HepG2 (cell line): Measurements from ENCODE around the gene SKI. TPM values are rescaled to one million over a fixed set of nuclear protein-coding genes. Genes with fewer than 3 reads are reported as not detected.

Experiments
- ATAC-seq: fragments of 200-7000 bp; cut with Tn5 transposase; 3 replicates; pipeline ENCODE4 v1.9.1; 2020; ENCODE audit warnings: mild to moderate bottlenecking, moderate library complexity
- BruUV-seq: library from RNA; stranded (reverse); fragments of 400-500 nt; replicated peaks from 2 replicates; lab custom pipeline; 2021; lab: Mats Ljungman, UMichigan
- CTCF ChIA-PET: fragments of 300-600 bp; formaldehyde crosslinking; extraction: SDS; loops from one replicate; lab custom pipeline; 2021; ENCODE audit warnings: low total read pairs, inconsistent platforms, low intra/inter-chr PET ratio; lab: Yijun Ruan, JAX
- POLR2A ChIA-PET: fragments of 350-600 bp; sonication (Branson Sonifier 250); formaldehyde crosslinking; loops from one replicate; lab custom pipeline; 2020; ENCODE audit warnings: antibody characterized with exemption, inconsistent platforms; lab: Yijun Ruan, JAX
- DNase-seq: peaks from one replicate; pipeline ENCODE4 v3.0.0-alpha.2; 2015; ENCODE audit warnings: low spot score
- FAIRE-seq: peaks from 3 replicates; lab custom pipeline; 2011; peaks lifted over from hg19 to GRCh38; lab: Jason Lieb, UNC
- H2AFZ ChIP-seq: one replicate; pipeline ENCODE4 v1.6.1; 2011; ENCODE audit warnings: low read length, inconsistent platforms
- H3K27ac ChIP-seq: fragments of 300-600 bp; 3 replicates; pipeline ENCODE4 v1.8.0; 2011; ENCODE audit warnings: mixed run types, mild to moderate bottlenecking, mixed read lengths, low read length, inconsistent platforms; ENCODE audit not compliant: insufficient read depth; ENCODE audit errors: extremely low read length
- H3K27me3 ChIP-seq, 2 experiments: fragments of 200-600 bp in 1 of 2; 2 replicates in 1 of 2; 3 replicates in 1 of 2; pipeline versions ENCODE4 v1.6.0 to v1.8.0; 2011; ENCODE audit warnings: low read length in 2 of 2, mild to moderate bottlenecking in 2 of 2, moderate library complexity in 2 of 2, inconsistent platforms in 1 of 2; ENCODE audit not compliant: insufficient read depth in 2 of 2, control insufficient read depth in 1 of 2
- H3K36me3 ChIP-seq, 2 experiments: fragments of 200-600 bp in 1 of 2; replicated peaks in 1 of 2; 2 replicates in 1 of 2; 3 replicates in 1 of 2; pipeline versions ENCODE4 v1.5.1 to v1.8.0; 2011; ENCODE audit warnings: low read length in 2 of 2, inconsistent platforms in 1 of 2; ENCODE audit not compliant: insufficient read depth in 2 of 2, control insufficient read depth in 1 of 2
- H3K4me1 ChIP-seq: 2 replicates; pipeline ENCODE4 v1.5.1; 2012; ENCODE audit warnings: low read length, inconsistent platforms; ENCODE audit not compliant: insufficient read depth
- H3K4me2 ChIP-seq: 2 replicates; pipeline ENCODE4 v1.6.0; 2011; ENCODE audit warnings: low read depth, low read length, inconsistent platforms
- H3K4me3 ChIP-seq, 3 experiments: fragments of 200-600 bp in 1 of 3; sonication (generic), shearing (Covaris generic) in 1 of 3; replicated peaks in 1 of 3; 2 replicates each; pipeline ENCODE4 v1.5.1; 2011 to 2016; ENCODE audit warnings: low read length in 3 of 3, inconsistent platforms in 2 of 3, low read depth in 2 of 3, mild to moderate bottlenecking in 2 of 3, control low read depth in 1 of 3, mixed read lengths in 1 of 3; ENCODE audit not compliant: insufficient read depth in 1 of 3
- H3K79me2 ChIP-seq: one replicate; pipeline ENCODE4 v1.6.1; 2011; ENCODE audit warnings: low read length, inconsistent platforms; ENCODE audit not compliant: insufficient read depth
- H3K9ac ChIP-seq: 2 replicates; pipeline ENCODE4 v1.6.0; 2011; ENCODE audit warnings: mild to moderate bottlenecking, low read depth, low read length, inconsistent platforms; ENCODE audit not compliant: insufficient read depth
- H3K9me3 ChIP-seq: 2 replicates; pipeline ENCODE4 v1.5.1; 2012; ENCODE audit warnings: mild to moderate bottlenecking, low read length
- H4K20me1 ChIP-seq: 2 replicates; pipeline ENCODE4 v1.6.0; 2011; ENCODE audit warnings: inconsistent platforms, mild to moderate bottlenecking, low read length, moderate library complexity; ENCODE audit not compliant: insufficient read depth
- AGO2 ChIP-seq: fragments of 200-400 bp; formaldehyde crosslinking; optimal IDR thresholded peaks from 2 replicates; pipeline ENCODE3; 2017; ENCODE audit warnings: mild to moderate bottlenecking, low read depth, low read length, moderate library complexity
- ARNTL ChIP-seq: sonication (generic); formaldehyde crosslinking; IDR thresholded peaks from 2 replicates; pipeline ENCODE4 v1.4.0; 2020; ENCODE audit warnings: mild to moderate bottlenecking, missing genetic modification reagents
- ATF4 ChIP-seq, 2 experiments: fragments of 450-650 bp in 1 of 2; sonication (generic) in 1 of 2; formaldehyde crosslinking; IDR thresholded peaks; 2 replicates each; pipeline versions ENCODE4 v1.5.0 to v1.8.0; 2020 to 2022; ENCODE audit warnings: mild to moderate bottlenecking in 1 of 2, missing genetic modification reagents in 1 of 2
- CC2D1A ChIP-seq: sonication (generic); formaldehyde crosslinking; IDR thresholded peaks from 2 replicates; pipeline ENCODE4 v1.8.1; 2023; ENCODE audit warnings: mild to moderate bottlenecking, missing genetic modification reagents
- HMGA1 ChIP-seq: sonication (generic); formaldehyde crosslinking; conservative IDR thresholded peaks from 2 replicates; pipeline ENCODE4 v1.4.0; 2020; ENCODE audit warnings: missing genetic modification reagents
- HOXD1 ChIP-seq: sonication (generic); formaldehyde crosslinking; IDR thresholded peaks from 2 replicates; pipeline ENCODE4 v1.5.0; 2020; ENCODE audit warnings: missing genetic modification reagents
- IKZF1 ChIP-seq: fragments of 450-650 bp; IDR thresholded peaks from 2 replicates; pipeline ENCODE4 v1.7.1; 2016
- ONECUT2 ChIP-seq: sonication (generic); formaldehyde crosslinking; IDR thresholded peaks from 2 replicates; pipeline ENCODE4 v1.4.0; 2020; ENCODE audit warnings: missing genetic modification reagents
- RARG ChIP-seq: sonication (generic); formaldehyde crosslinking; IDR thresholded peaks from 2 replicates; pipeline ENCODE4 v1.4.0; 2020; ENCODE audit warnings: low read depth, mild to moderate bottlenecking, missing genetic modification reagents
- TBX2 ChIP-seq: sonication (generic); formaldehyde crosslinking; IDR thresholded peaks from 2 replicates; pipeline ENCODE4 v1.5.0; 2020; ENCODE audit warnings: missing genetic modification reagents, mild to moderate bottlenecking, borderline replicate concordance
- THYN1 ChIP-seq: sonication (generic); formaldehyde crosslinking; IDR thresholded peaks from 2 replicates; pipeline ENCODE4 v1.8.1; 2023; ENCODE audit warnings: low read depth, mild to moderate bottlenecking, moderate library complexity, missing genetic modification reagents, borderline replicate concordance
- ZFP36 ChIP-seq: fragments of 150-350 bp; IDR thresholded peaks from 2 replicates; pipeline ENCODE4 v1.6.1; 2018; ENCODE audit warnings: borderline replicate concordance, low read length, low read depth; ENCODE audit not compliant: partially characterized antibody
- ZNF205 ChIP-seq: IDR thresholded peaks from 2 replicates; pipeline ENCODE4 v1.6.1; 2018; ENCODE audit warnings: missing biosample characterization, missing genetic modification reagents
- ZNF263 ChIP-seq: sonication (generic); formaldehyde crosslinking; IDR thresholded peaks from 2 replicates; pipeline ENCODE4 v1.4.0; 2020; ENCODE audit warnings: missing genetic modification reagents
- ZNF280D ChIP-seq: sonication (generic); formaldehyde crosslinking; IDR thresholded peaks from 2 replicates; pipeline ENCODE4 v1.5.1; 2020; ENCODE audit warnings: mild to moderate bottlenecking, missing genetic modification reagents
- ZNF841 ChIP-seq: sonication (generic); formaldehyde crosslinking; IDR thresholded peaks from 2 replicates; pipeline ENCODE4 v1.8.1; 2023; ENCODE audit warnings: missing genetic modification reagents, borderline replicate concordance
- WGBS: methylation state at CpG from one replicate; pipeline ENCODE4 v1.1.6; 2017; ENCODE audit warnings: low lambda C conversion rate; 5-methylcytosine and 5-hydroxymethylcytosine counted together
- in situ Hi-C: cut with HindIII; loops from 2 replicates; pipeline ENCODE4 v1.10.0; 2017; ENCODE audit warnings: low pct_unique_long_range_greater_than_20kb; ENCODE audit not compliant: extremely low pct_ligation_motif_present
- intact Hi-C: fragments of 100-400 bp; cut with micrococcal nuclease; formaldehyde crosslinking; loops from one replicate; pipeline ENCODE4 v1.10.0; 2022; ENCODE audit not compliant: unreplicated experiment
- polyA plus RNA-seq, 8 experiments: library from polyadenylated mRNA; depleted of rRNA in 3 of 8; stranded (reverse) in 7 of 8; unstranded in 1 of 8; fragments of >200 nt; fragmentation: Illumina TruSeq in 4 of 8; extraction: Trizol in 4 of 8; gene quantifications; 2 replicates each; pipeline versions ENCODE4 v1.2.1 to v1.2.3, GENCODE V29; 2011 to 2016; ENCODE audit warnings: low read depth in 4 of 8, missing spikeins in 1 of 8, mixed read lengths in 1 of 8; ENCODE audit not compliant: insufficient read depth in 1 of 8
- total RNA-seq, 5 experiments: library from RNA; depleted of rRNA; stranded (reverse); fragments of >200 nt; fragmentation: Illumina TruSeq; extraction: Trizol; gene quantifications; 2 replicates each; pipeline ENCODE4 v1.2.3, GENCODE V29; 2016; ENCODE audit warnings: low read depth in 1 of 5
- TF ChIP-seq, protein P1 (sequence below): sonication (generic); formaldehyde crosslinking; IDR thresholded peaks from 2 replicates; pipeline ENCODE4 v1.8.0; 2022; ENCODE audit warnings: mild to moderate bottlenecking, missing genetic modification reagents, borderline replicate concordance

The SKI gene
- total and polyA plus RNA-seq, 2 of the 13 experiments (the other 11 are each of a cell fraction or from before 2014, with no cell fraction given) = 4.7 to 6.9 TPM

DNA sequence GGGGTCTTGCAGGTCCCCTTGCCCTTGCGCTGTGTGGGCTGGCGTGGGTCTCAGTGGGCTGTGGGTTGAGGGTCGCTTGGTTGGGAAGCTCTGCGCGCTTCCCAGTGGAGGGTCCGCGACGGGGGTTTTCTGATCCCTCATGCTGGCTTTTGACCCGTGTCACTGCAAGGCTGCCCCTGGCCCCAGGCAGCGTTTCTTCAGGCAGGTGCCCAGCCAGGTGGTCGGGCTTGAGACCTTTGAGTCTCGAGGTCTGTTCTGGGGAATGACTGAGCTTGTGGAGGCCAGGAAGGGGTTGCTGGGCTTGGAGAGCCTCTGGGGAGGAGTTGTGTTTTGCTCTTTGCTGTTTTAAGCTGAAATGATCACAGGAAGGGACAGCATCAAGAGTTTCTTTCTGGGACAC is 5.3 kb downstream of the SKI start (continued):
- TF ChIP-seq ZNF841 = no peak
- TF ChIP-seq ZNF263 (CRISPR knock-in tag) = peak; percentile 56; the same call in 1 of the 2 replicates
- TF ChIP-seq TBX2 (CRISPR knock-in tag) = no peak
- no peak for TF ChIP-seq ARNTL (CRISPR knock-in tag)
- no peak for TF ChIP-seq THYN1 (CRISPR knock-in tag)
- TF ChIP-seq HOXD1 (CRISPR knock-in tag) = no peak
- no peak for TF ChIP-seq ATF4 (CRISPR knock-in tag; IDR thresholded peaks at IDR 0.05)
- no peak for TF ChIP-seq ZFP36
- TF ChIP-seq ONECUT2 (CRISPR knock-in tag) = no peak
- peak; percentile 15 for TF ChIP-seq AGO2
- TF ChIP-seq IKZF1 = no peak
- no peak for TF ChIP-seq HMGA1 (CRISPR knock-in tag)
- TF ChIP-seq, all 625 proteins: peak for 7

DNA sequence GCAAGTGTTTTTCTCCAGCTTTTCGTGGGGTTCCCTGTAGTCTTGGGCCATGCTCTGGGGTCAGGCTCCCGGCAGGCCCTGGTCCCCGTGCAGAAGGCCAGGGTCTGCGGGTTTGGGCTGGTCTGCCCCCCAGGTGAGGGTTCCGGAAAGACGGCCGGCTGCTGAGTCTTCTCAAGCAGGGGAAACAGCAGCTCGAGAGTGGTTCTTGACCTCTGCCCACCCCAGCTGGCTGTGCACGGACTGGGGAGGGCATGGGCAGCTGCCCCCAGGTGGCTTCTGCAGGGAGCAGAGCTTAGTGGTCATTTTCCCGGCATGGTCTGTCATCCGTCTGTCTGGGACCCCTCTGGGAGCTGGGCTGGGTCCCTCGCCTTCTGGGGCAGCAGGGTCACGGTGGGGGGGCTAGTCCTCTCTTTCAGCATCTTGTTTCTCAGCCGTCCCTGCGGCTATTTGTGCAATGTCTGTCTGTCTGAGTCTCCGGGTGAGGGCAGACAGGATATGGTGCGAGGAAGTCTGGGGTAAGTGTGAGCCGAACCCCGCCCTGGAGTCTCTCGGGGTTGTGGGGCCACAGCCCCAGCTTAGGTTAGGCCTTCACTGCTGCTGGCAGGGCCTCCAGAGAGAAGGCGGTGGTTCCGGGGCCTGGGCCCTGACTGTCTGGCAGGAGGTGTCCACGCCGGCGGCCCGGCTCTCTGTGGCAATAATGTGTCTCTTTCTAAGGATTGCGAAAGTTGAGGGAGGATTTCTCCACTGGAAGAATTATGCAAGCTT is 6.1 kb downstream of the SKI start:
- 0% methylated on average over 5 of the region's 27 CpGs for WGBS
- Histone ChIP-seq H3K9ac (peak overlapping the region; percentile 85), H3K4me1 (peaks cover 69% of the 10 kb centered on the region), H2AFZ (no peak overlapping the region), H3K27me3 (no peaks in the 10 kb centered on the region; a peak in 1 of 5 replicates), H3K4me2 (peak overlapping the region; percentile 95), H3K9me3 (no peaks in the 10 kb centered on the region), H3K27ac (peak overlapping the region; percentile 81), H3K79me2 (peaks cover 93% of the 10 kb centered on the region), H3K4me3 (peak overlapping the region; percentile 74 to 96 (median 95)), H4K20me1 (peaks cover 86% of the 10 kb centered on the region), H3K36me3 (peaks cover 1 to 12% of the 10 kb centered on the region in 2 experiments; a peak in 1 of 5 replicates)
- CTCF ChIA-PET = no interaction called here
- peak; percentile 93 for DNase-seq
- POLR2A ChIA-PET = interaction anchor here (0.6 to 9.9 kb wide), 18 partner anchors 10 to 179 kb away, joined by 3 to 178 read pairs (median 6); partner anchors contain the start of genes FAAP20, MORN1, PEX10 and RER1
- BruUV-seq = no TSS peak
- in situ Hi-C loops = loop anchor here (5.0 kb wide), 1 partner anchor 37 kb away; no protein-coding TSS in a partner anchor
- FAIRE-seq = peak; percentile 85
- peak; percentile 61 for ATAC-seq
- intact Hi-C loops = loop anchor here (1.0 to 5.0 kb wide), 4 partner anchors 15 to 37 kb away; no protein-coding TSS in a partner anchor
- TF ChIP-seq CC2D1A (no peak), ZNF205 (CRISPR knock-in tag) (no peak), ZNF280D (CRISPR knock-in tag) (no peak), ZNF841 (no peak), RARG (CRISPR knock-in tag) (no peak)
- TF ChIP-seq, protein P1, sequence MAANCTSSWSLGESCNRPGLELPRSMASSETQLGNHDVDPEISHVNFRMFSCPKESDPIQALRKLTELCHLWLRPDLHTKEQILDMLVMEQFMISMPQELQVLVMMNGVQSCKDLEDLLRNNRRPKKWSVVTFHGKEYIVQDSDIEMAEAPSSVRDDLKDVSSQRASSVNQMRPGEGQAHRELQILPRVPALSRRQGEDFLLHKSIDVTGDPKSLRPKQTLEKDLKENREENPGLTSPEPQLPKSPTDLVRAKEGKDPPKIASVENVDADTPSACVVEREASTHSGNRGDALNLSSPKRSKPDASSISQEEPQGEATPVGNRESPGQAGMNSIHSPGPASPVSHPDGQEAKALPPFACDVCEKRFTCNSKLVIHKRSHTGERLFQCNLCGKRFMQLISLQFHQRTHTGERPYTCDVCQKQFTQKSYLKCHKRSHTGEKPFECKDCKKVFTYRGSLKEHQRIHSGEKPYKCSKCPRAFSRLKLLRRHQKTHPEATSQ (CRISPR knock-in tag) = no peak
